ENCODE measurements around the gene TMEM178B.

DNA sequence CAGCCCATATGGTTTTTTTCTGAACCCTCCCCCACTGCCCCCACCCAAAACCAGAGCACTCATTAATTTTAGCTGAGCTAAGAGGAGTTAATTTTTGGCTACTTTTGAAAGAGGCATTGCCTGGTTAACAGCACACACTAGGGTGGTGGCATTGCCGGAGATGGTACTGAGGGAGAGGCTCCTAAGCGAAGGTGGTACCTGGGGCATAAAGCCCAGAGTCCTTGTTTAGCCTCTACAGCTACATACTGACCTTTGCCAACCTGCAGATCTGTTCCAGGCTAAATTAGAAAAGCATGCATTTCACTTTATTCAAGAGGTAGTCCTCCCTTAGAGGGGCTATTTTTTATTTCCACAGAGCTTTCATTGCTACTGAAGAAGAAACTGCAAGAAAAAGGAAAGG is 304.5 kb downstream of the TMEM178B start:
- TF ChIP-seq, protein P1, sequence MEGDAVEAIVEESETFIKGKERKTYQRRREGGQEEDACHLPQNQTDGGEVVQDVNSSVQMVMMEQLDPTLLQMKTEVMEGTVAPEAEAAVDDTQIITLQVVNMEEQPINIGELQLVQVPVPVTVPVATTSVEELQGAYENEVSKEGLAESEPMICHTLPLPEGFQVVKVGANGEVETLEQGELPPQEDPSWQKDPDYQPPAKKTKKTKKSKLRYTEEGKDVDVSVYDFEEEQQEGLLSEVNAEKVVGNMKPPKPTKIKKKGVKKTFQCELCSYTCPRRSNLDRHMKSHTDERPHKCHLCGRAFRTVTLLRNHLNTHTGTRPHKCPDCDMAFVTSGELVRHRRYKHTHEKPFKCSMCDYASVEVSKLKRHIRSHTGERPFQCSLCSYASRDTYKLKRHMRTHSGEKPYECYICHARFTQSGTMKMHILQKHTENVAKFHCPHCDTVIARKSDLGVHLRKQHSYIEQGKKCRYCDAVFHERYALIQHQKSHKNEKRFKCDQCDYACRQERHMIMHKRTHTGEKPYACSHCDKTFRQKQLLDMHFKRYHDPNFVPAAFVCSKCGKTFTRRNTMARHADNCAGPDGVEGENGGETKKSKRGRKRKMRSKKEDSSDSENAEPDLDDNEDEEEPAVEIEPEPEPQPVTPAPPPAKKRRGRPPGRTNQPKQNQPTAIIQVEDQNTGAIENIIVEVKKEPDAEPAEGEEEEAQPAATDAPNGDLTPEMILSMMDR (conservative IDR thresholded peaks at IDR 0.05; ENCODE audit: low read depth, low read length), result no peak
- no peak for TF ChIP-seq POLR2A (IDR thresholded peaks at IDR 0.05; ENCODE audit: low read depth, low read length)
- TF ChIP-seq, protein P2, sequence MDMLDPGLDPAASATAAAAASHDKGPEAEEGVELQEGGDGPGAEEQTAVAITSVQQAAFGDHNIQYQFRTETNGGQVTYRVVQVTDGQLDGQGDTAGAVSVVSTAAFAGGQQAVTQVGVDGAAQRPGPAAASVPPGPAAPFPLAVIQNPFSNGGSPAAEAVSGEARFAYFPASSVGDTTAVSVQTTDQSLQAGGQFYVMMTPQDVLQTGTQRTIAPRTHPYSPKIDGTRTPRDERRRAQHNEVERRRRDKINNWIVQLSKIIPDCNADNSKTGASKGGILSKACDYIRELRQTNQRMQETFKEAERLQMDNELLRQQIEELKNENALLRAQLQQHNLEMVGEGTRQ (IDR thresholded peaks at IDR 0.05; ENCODE audit: low read depth, low read length), result no peak

Measured in IMR-90 (cell line).